GM06990 (cell line): Measurements from ENCODE around the gene OR52W1.

Experiments used
- DNase-seq: peaks from one replicate; pipeline ENCODE4 v3.0.0-alpha.2; 2011; ENCODE audit not compliant: insufficient read length; ENCODE audit errors: extremely low read depth
- H3K27me3 ChIP-seq: replicated peaks from 2 replicates; pipeline ENCODE4 v1.6.0; 2011; ENCODE audit warnings: low read length; ENCODE audit not compliant: control insufficient read depth, insufficient read depth
- H3K36me3 ChIP-seq: 2 replicates; pipeline ENCODE4 v1.5.1; 2011; ENCODE audit warnings: low read length; ENCODE audit not compliant: control insufficient read depth, insufficient read depth
- H3K4me3 ChIP-seq: replicated peaks from 2 replicates; pipeline ENCODE4 v1.5.1; 2011; ENCODE audit warnings: low read depth, mild to moderate bottlenecking, control low read depth, low read length
- CTCF ChIP-seq: IDR thresholded peaks from 2 replicates; pipeline ENCODE4 v1.5.1; 2011; ENCODE audit warnings: low read length, control low read depth, mild to moderate bottlenecking, inconsistent platforms; ENCODE audit not compliant: insufficient read depth, poor library complexity, severe bottlenecking

The OR52W1 gene

GRCh38 chr11:6209801-6210200, 10.8 kb downstream of the OR52W1 start:
- Histone ChIP-seq H3K4me3 (no peak overlapping the region), H3K27me3 (no peaks in the 10 kb centered on the region), H3K36me3 (peaks cover 11% of the 10 kb centered on the region)
- no peak for TF ChIP-seq CTCF
- no peak for DNase-seq

- Histone ChIP-seq H3K27me3 (no peaks in the 10 kb centered on the region), H3K36me3 (peaks cover 11% of the 10 kb centered on the region), H3K4me3 (no peak overlapping the region)
- TF ChIP-seq CTCF: no peak
- DNase-seq: no peak
These were observed 11.4 kb downstream of the OR52W1 start for GRCh38 chr11:6210274-6210955.

GRCh38 chr11:6214530-6214929, 15.5 kb downstream of the OR52W1 start:
- Histone ChIP-seq H3K27me3 (no peaks in the 10 kb centered on the region), H3K36me3 (peaks cover 24% of the 10 kb centered on the region), H3K4me3 (no peak overlapping the region)
- no peak for TF ChIP-seq CTCF
- no peak for DNase-seq

- no peak for TF ChIP-seq CTCF
- no peaks in the 10 kb centered on the region for H3K27me3 ChIP-seq
- peaks cover 18% of the 10 kb centered on the region for H3K36me3 ChIP-seq
- no peak for DNase-seq
- H3K4me3 ChIP-seq: no peak overlapping the region
These were observed 17.5 kb downstream of the OR52W1 start for GRCh38 chr11:6216501-6216900.

- DNase-seq: no peak
These were observed 18.7 kb downstream of the OR52W1 start for GRCh38 chr11:6217722-6218121.

More at GRCh38 chr11:6217722-6218121, 18.7 kb downstream of the OR52W1 start:
- Histone ChIP-seq H3K27me3 (no peaks in the 10 kb centered on the region), H3K36me3 (peaks cover 27% of the 10 kb centered on the region), H3K4me3 (no peak overlapping the region)
- TF ChIP-seq CTCF: no peak
